Panc1 (cell line): ENCODE measurements around the gene RAB7B. TPM values are rescaled to one million over a fixed set of nuclear protein-coding genes. Genes with fewer than 3 reads are reported as not detected.

ENCODE experiments used
- ATAC-seq: fragments of 200-7000 bp; cut with Tn5 transposase; 2 replicates; pipeline ENCODE4 v1.9.1; 2020; ENCODE audit warnings: mild to moderate bottlenecking, moderate library complexity
- BruUV-seq: library from RNA; stranded (reverse); fragments of 400-500 nt; replicated peaks from 2 replicates; lab custom pipeline; 2021; lab: Mats Ljungman, UMichigan
- CTCF ChIA-PET: fragments of 300-600 bp; sonication (Branson Sonifier 250); formaldehyde crosslinking; loops from one replicate; lab custom pipeline; 2022; ENCODE audit warnings: antibody characterized with exemption; lab: Charles Lee
- POLR2A ChIA-PET: fragments of 300-600 bp; sonication (Branson Sonifier 250); formaldehyde crosslinking; loops from one replicate; lab custom pipeline; 2022; ENCODE audit warnings: antibody characterized with exemption; lab: Charles Lee
- DNase-seq: peaks from one replicate; pipeline ENCODE4 v3.0.0-alpha.2; 2010; ENCODE audit warnings: low read depth, low spot score
- H3K27ac ChIP-seq: 2 replicates; pipeline ENCODE4 v1.5.1; 2011; ENCODE audit warnings: mild to moderate bottlenecking, low read length, inconsistent platforms
- H3K27me3 ChIP-seq: fragments of 200-500 bp; sonication (Bioruptor generic); 2 replicates; pipeline ENCODE4 v1.6.0; 2014; ENCODE audit warnings: low read length, inconsistent platforms; ENCODE audit not compliant: control insufficient read depth, insufficient read depth
- H3K36me3 ChIP-seq: fragments of 200-500 bp; sonication (Bioruptor generic); 2 replicates; pipeline ENCODE4 v1.5.1; 2014; ENCODE audit warnings: inconsistent platforms, mild to moderate bottlenecking, low read length, moderate library complexity; ENCODE audit not compliant: control insufficient read depth, insufficient read depth
- H3K4me1 ChIP-seq: 2 replicates; pipeline ENCODE4 v1.5.1; 2011; ENCODE audit warnings: inconsistent platforms, mild to moderate bottlenecking, low read length, moderate library complexity; ENCODE audit not compliant: control insufficient read depth, insufficient read depth
- H3K4me3 ChIP-seq, 2 experiments: 2 replicates each; pipeline ENCODE4 v1.5.1; 2011 to 2012; ENCODE audit warnings: low read depth in 2 of 2, low read length in 2 of 2, mild to moderate bottlenecking in 2 of 2, inconsistent platforms in 1 of 2, moderate library complexity in 1 of 2
- H3K9me3 ChIP-seq: fragments of 200-500 bp; sonication (Bioruptor generic); 2 replicates; pipeline ENCODE4 v1.5.1; 2014; ENCODE audit warnings: low read depth, mild to moderate bottlenecking, inconsistent platforms, low read length, moderate library complexity; ENCODE audit not compliant: control insufficient read depth, insufficient read depth
- CTCF ChIP-seq: fragments of 450-650 bp; IDR thresholded peaks from 2 replicates; pipeline ENCODE4 v1.5.1; 2017; ENCODE audit warnings: mild to moderate bottlenecking
- POLR2AphosphoS5 ChIP-seq: IDR thresholded peaks from 2 replicates; pipeline ENCODE4 v1.6.1; 2012; ENCODE audit warnings: mild to moderate bottlenecking, low read depth, low read length, moderate library complexity
- REST ChIP-seq, 2 experiments: IDR thresholded peaks; 2 replicates each; pipeline ENCODE4 v1.6.1; 2011 to 2012; ENCODE audit warnings: low read depth in 2 of 2, control low read depth in 1 of 2, low read length in 1 of 2, mild to moderate bottlenecking in 1 of 2, moderate library complexity in 1 of 2; ENCODE audit not compliant: insufficient read depth in 1 of 2
- SIN3A ChIP-seq: IDR thresholded peaks from 2 replicates; pipeline ENCODE4 v1.6.1; 2012; ENCODE audit warnings: low read depth, mild to moderate bottlenecking, low read length, moderate library complexity, borderline replicate concordance; ENCODE audit not compliant: insufficient read depth
- TCF7L2 ChIP-seq: IDR thresholded peaks from 2 replicates; pipeline ENCODE4 v1.6.1; 2011; ENCODE audit warnings: mild to moderate bottlenecking, low read depth, low read length, inconsistent platforms
- in situ Hi-C: cut with HindIII; loops from 2 replicates; pipeline ENCODE4 v1.10.0; 2016; ENCODE audit warnings: low sequenced_read_pairs, low pct_unique_long_range_greater_than_20kb
- intact Hi-C: fragments of 100-400 bp; cut with micrococcal nuclease; formaldehyde crosslinking; loops from one replicate; pipeline ENCODE4 v1.10.0; 2022; ENCODE audit not compliant: unreplicated experiment
- total RNA-seq: library from RNA; stranded (reverse); gene quantifications from one replicate; pipeline ENCODE4 v1.2.1, GENCODE V29; 2021; ENCODE audit not compliant: unreplicated experiment

RAB7B gene
- total RNA-seq, 1 experiment from 2014 or later, result 0.05 TPM

GRCh38 chr1:205944525-205944924 lies 58.7 kb downstream of the RAB7B start:
- no TSS peak for BruUV-seq
- in situ Hi-C loops (no loop called here), intact Hi-C loops (no loop called here)
- H3K27me3 ChIP-seq, result peaks cover 14% of the 10 kb centered on the region; the same call in 1 of the 2 replicates
- POLR2A ChIA-PET, result no interaction called here
- H3K9me3 ChIP-seq, result no peaks in the 10 kb centered on the region
- no peak overlapping the region for H3K4me3 ChIP-seq
- CTCF ChIA-PET, result interaction anchor here (2.0 kb wide), 1 partner anchor 33 kb away, joined by 6 read pairs; no protein-coding TSS in a partner anchor
- ATAC-seq (no peak), DNase-seq (no peak)
- no peak for TF ChIP-seq SIN3A
- TF ChIP-seq TCF7L2, result no peak
- TF ChIP-seq POLR2AphosphoS5, result no peak
- no peak for TF ChIP-seq REST (IDR thresholded peaks at IDR 0.05; ENCODE audit: insufficient read depth in 1 of 2, low read depth in 2 of 2, low read length in 1 of 2)
- TF ChIP-seq CTCF, result no peak
- H3K27ac ChIP-seq, result no peak overlapping the region
- H3K4me1 ChIP-seq, result no peaks in the 10 kb centered on the region
- no peaks in the 10 kb centered on the region for H3K36me3 ChIP-seq

- no peak within 1 kb of the TSS for H3K27ac ChIP-seq
- H3K4me1 ChIP-seq, result no peaks in the 10 kb centered on the region
- no TSS peak for BruUV-seq
- in situ Hi-C loops (no loop called here), intact Hi-C loops (no loop called here)
- no peak within 1 kb of the TSS for H3K4me3 ChIP-seq
- ChIA-PET POLR2A (no interaction called here), CTCF (interaction anchor here (2.0 kb wide), 1 partner anchor 34 kb away, joined by 6 read pairs; no protein-coding TSS in a partner anchor)
- peaks cover 16% of the 10 kb centered on the region; the same call in 1 of the 2 replicates for H3K27me3 ChIP-seq
- TF ChIP-seq CTCF (no peak), REST (IDR thresholded peaks at IDR 0.05; ENCODE audit: insufficient read depth in 1 of 2, low read depth in 2 of 2, low read length in 1 of 2) (no peak), SIN3A (no peak), TCF7L2 (no peak), POLR2AphosphoS5 (no peak)
- ATAC-seq, result no peak
- H3K36me3 ChIP-seq, result no peaks in the 10 kb centered on the region
- H3K9me3 ChIP-seq, result no peaks in the 10 kb centered on the region
- no peak for DNase-seq
These were observed 60.0 kb downstream of the RAB7B start, which contains the start of gene SLC26A9 for GRCh38 chr1:205943245-205943644. Gene SLC26A9, minus strand, starts transcription at chr1:205943456. Its CDS starts 7,636 bp downstream, at chr1:205935820.
